ENCODE results near the gene CPT1C.
A peak's percentile ranks its signal among the peaks of the same experiment; 100 is the strongest.

The CPT1C gene

DNA sequence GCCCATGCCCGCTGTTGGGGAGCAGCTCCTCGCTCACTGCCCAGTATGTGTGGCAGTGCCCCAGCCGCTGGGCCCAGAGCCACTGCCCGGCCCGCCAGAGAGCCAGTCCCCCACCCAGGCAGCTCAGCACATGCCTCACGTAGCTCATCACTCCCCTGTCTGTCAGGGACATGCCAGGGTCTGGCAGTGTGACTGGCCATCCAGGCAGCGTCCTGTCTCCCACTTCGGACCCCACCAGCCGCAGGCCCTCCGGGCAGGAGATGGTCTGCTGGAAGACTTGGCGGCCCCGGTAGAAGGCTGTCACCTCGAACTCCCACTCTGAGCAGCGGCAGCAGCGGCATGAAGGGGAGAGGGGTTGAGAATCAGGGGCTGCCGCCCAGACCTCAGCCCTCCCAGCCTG is 28.9 kb upstream of the CPT1C start:
- no peak for DNase-seq

DNA sequence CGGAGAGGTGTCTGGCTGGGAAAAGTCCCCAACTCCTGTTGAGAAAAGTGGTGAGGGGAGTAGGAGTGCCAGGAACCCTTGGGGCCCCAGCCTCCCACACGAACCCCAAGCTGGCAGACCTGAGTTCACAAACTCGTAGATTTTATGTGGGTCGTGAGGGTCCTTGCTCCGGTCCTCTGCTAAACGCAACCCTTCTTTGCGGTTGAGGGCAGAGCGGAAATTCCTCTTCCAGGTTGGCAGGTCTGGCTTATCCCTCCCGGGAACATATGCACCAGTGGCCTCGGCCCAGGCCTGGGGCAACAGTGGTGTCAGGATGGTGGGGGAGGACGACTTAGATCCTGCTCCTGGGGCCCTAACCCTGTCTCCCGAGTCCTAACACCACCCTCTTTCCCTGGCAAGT is 27.7 kb upstream of the CPT1C start:
- no peak for DNase-seq

DNA sequence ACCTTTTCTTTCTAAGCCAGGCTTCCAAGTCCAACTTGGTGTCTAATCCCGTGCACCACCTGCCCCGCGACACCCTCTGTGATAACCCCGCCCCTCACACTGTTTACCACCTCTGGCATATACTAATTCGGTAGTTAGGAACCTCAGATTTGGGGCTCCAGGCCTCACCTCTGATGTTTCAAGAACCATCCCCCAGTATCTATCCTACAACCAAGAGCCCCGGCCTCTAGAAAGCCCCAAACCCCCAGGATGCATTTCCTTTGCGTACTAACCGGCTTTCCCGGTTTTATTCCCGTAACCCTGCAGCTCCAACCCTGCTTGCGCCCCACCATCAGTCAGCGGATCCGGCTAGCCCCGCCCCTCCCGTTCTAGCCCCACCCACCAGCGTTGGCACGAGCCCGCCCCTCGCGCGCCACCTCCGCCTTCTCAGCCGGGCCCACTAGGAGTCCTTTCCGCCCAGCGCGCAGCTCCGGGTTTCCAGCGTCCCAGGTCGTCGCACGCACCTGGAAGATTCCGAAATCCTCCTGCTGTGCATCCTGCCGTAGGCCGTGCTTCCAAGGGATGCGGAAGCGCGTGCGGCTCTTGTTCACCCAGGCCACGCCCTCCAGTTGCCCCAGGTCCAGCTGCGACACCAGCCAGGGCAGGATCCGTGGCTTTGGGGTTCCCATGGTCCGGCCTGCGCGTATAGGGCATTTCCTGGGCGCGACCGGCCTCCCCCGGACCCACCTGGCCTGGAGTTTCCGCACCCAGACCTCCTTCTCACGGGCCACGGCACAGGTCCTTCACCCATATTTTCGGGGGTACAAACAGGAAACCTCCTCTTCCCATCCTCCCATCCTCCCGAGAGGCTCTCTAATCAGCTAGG is 26.5 kb upstream of the CPT1C start:
- DNase-seq, result peak; percentile 85

- DNase-seq, result no peak
Observed at GRCh38 chr19:49665036-49665350, 25.9 kb upstream of the CPT1C start.

DNA sequence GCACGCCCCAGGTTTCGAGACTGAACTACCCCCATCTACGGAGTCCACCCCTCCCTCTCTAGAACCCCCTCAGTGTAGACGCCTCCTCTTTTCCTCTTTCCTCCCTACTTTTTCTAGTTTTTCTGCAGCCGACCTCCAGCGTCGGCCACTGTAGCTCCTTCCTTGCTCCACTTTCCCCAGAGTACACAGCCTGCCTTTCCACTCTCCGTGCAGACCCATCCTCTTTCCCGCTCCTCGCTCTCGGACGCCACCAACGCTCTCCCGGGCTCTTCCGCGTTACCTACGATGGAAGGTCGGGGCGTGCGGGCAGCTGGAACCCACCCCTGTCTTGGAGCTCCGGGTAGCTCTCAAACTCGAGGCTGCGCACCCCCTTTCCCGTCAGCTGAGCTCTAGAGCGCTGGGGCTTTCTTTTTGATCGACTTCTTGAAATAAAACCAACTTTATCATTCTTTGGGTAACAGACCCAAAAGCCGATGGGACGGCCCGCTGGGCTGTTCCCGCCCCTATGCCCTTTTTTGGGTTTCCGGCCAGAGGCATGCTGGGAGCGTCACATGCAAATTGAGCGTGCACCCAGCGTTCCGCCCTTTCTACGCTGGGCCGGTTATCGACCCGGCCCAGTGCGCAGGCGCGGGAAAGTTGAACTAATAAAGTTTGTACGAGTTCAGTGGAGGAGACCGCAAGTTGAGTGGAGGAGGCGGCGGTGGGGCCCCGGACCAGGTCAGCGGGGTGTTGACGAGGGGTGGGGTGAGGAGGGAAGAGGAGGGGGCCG is 25.4 kb upstream of the CPT1C start, which contains the start of the genes BCL2L12 and IRF3:
TSS of gene BCL2L12 (plus strand) at position 583 of the 769 bp plus-strand sequence. CDS start 760 bp downstream, outside the sequence.
TSS of gene IRF3 (minus strand) at position 507 of the 769 bp plus-strand sequence. CDS start 1,019 bp downstream, outside the sequence.
- peak; percentile 87 for DNase-seq

DNA sequence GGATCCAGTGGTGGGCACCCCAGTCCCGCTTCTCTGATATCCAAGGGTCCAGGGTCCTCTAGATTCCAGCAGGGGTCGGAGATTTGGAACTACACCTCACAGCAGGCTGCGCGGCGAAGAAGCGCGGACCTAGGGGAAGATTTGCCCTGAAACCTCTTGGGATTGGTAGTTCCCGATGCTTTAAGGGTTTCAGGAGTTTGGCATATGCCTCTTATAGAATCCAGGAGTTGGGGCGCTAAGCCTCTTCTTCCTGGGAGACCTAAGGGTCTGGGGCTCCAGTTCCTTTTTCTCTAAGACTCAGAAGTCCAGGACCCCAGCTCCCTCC is 24.8 kb upstream of the CPT1C start:
- no peak for DNase-seq

GRCh38 chr19:49667473-49667872 is 23.4 kb upstream of the CPT1C start:
- no peak for DNase-seq

DNA sequence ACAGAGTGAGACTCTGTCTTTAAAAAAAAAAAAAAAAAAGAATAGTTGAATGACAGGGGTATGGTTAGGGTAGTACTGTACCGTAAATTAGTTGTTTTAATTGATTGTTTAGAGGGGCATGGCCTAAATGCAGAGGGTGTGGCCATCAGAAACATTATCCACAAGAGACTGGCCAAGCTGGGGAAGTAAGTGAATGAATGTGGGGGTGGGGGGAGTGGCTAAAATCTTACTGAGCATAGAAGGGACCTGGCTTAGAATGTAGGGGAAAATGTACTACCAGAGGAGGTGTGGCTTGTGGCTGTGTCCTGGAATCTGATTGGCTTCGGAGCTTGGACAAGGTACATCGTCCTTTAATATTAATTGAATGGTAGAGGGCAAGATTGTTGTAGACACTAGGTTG is 21.4 kb upstream of the CPT1C start:
- no peak for DNase-seq

DNA sequence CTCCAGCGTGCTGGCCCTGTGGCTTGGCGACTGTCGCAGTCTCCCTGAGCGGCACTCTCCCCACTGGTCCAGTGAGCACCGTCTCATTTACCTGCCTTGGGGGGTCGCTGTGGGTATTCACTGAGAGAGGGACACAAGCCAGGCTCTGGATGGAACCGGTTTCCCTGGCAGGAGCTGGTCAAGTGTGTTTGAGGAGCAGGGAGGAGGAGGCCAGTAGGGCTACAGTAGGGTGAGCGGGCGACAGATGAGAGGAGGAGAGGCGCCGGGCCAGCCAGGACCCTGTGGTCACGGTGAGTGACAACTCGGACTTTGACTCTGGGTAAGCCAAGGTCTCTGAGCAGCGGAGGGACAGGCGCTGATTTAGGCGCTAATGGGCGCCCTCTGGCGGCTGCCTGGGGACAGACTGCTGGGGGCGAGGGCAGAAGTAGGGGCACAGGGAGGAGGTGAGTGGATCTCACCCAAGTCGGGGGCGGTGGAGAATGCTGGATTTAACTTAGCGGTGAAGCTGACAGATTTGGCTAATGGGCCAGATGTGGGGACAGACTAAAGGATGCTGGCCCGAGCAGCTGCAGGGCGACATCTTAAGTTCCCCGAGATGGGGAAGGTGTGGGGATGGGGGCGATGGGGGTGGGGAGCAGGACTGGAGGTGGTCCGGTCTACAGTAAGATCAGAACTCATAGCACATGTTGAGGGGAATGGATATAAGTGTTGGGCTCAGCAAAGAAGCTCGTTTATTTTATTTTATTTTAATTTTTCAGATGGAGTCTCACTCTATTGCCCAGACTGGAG is 18.6 kb upstream of the CPT1C start:
- DNase-seq, result peak; percentile 92

GRCh38 chr19:49676136-49676783 is 14.7 kb upstream of the CPT1C start:
- no peak for DNase-seq

DNA sequence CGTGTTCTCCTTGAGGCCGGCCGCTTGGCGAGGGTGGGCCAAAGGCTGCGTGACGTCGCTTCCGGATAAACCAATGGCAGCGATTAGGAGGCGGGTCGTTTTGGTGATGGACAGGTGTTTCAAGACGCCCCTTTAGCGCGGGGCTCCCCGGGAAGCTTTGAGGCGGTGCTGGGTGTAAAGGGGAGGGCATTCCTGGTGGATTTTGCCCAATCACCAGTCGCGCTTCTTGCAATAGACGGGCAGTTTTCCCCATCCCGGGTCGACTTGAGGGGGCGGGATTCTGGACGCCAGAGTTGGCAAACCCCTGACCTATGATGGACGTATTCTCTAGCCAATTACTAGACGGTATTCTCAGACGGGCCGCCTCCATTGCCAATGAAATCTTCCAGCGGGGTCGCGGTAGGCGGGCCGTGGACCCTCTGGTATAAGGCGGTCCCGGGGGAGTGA is 14.1 kb upstream of the CPT1C start:
- peak; percentile 88 for DNase-seq

DNA sequence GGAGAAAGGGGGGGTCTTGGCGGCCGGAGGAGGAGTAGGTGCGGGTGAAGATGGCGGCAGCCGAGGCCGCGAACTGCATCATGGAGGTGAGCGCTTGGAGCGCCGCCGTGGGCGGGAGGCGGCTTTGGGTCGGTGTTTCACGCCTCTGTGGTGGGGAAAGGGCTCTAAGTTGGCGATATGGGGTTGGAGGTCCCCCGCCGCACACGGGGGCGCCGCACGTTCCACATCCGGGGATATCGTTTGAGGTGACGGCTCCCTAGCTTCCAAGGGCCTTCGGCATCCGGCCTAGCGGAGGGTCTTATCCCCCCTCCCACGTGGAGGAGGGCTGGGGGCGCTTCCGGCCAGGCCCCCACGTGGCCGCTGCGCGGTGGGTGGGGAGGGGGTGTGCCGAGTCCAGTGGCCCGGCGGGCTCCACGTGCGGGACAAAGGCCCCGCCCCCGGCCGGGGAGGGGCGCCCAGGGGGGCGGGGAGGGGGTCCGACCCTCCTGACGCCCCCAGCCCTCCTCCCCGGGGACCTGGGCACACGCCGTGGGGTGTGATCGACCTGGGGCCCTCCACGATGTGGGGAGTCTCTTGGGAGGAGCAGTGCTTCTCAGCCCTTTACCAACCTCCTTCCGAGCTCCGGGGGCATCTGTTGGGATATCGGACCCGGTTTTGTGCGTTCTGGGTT is 13.6 kb upstream of the CPT1C start, which contains the start of gene PRMT1:
TSS of gene PRMT1 (plus strand) at position 41 of the 670 bp plus-strand sequence. CDS start at position 51, 10 bp downstream.
- DNase-seq, result peak; percentile 25

DNA sequence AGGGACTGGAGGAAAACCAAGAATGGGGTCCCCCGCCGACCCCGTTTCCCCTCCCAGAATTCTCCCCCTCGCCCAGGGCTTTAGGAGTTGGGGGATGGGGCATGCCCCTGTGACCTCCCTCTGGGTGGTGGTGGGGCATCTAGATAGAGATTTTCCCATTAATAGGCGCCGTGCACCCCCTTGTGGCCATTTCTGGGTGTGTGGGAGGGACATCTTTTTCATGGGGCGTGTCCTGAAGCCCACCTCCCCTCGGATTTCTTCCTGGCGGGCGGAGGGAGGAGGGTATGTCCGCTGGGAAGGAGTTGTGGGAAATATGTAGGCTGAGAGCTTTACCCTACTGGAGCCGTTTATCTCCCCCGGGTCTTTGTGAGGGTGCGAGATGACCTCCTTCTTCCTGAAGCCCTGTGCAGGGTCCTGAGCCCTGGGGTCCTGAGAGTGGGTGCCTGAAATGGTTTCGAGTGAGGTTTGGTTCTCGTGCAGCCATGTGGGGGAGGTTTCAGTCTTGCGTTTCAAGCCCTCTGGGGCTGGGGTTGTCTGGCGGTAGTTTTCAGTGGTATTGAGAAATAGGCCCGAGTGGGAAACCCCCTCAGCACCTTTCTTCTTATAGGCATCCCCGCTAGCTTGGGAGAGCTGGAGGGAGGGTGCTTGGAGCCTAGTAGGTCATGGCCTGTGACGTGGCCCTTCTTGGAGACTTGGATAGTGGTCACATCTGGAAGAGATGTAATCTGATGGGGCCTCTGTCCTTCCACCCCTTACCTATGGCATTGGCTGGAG is 12.8 kb upstream of the CPT1C start:
- peak; percentile 37 for DNase-seq

- DNase-seq, result peak; percentile 29
Observed at GRCh38 chr19:49678985-49679770, 11.7 kb upstream of the CPT1C start.

DNA sequence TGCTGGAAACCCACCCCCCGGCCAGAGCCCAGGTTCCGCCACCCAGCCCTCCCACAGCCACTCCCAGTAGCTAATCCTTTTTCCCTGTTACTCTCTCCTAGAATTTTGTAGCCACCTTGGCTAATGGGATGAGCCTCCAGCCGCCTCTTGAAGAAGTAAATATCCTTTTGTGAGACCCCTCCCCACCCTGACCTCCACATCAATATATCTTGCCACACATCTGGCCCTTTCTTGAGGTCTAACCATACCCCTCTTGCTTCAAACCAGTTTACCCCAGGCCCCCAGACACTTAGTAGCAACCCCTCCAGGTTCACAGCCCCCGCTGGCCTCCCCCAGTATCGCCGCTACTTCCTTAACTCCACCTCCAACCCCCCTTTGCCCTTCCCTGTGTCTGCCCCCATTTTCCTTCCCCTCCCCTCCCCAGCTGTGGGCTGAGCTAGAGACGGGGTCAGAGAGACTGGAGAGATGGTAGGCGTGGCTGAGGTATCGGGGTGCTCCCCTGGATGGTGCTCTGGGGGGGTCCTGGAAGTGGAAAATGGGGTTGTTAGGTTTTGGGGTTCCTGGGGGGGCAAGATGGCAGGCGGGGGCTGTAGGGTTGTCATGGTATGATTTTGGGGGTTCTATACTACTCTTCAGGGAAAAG is 11.0 kb upstream of the CPT1C start:
- DNase-seq, result no peak

DNA sequence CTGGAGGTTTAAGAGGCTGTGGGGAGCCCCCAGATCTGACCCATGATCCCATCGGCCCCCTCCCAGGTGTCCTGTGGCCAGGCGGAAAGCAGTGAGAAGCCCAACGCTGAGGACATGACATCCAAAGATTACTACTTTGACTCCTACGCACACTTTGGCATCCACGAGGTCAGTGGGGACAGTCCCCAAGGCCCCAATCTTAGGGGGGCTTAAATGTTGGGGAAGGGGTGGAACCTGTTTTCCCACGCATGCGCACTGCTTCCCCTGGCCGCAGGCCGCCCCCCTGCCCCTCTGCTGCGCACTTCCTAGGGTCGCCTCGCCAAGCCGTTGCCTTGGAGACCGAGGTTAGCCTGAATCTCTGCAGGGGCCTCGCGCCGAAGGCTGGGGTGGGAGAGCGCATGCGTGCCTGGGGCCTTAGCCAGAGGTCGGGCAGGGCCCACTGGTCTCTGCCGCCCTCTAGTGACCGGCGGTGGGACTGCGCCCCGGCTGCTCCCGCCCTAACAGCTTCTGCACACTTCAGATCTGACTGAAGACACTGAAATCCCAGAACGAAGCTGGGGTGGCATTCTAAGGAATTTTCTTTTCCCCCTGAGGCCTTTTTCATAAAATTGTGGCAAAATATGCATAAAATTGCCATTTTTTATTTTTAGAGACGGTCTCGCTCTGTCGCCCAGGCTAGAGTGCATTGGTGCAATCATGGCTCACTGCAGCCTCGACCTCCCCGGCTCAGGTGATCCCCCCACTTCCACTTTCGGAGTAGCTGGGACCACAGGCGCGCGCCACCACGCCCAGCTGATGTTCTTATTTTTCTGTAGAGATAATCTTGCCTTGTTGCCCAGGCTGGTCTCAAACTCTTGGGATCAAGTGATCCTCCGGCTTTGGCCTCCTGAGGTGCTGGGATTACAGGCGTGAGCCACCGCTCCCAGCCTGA is 10.2 kb upstream of the CPT1C start:
- peak; percentile 92 for DNase-seq

- DNase-seq, result no peak
Observed at GRCh38 chr19:49681830-49682229, 9.1 kb upstream of the CPT1C start.

DNA sequence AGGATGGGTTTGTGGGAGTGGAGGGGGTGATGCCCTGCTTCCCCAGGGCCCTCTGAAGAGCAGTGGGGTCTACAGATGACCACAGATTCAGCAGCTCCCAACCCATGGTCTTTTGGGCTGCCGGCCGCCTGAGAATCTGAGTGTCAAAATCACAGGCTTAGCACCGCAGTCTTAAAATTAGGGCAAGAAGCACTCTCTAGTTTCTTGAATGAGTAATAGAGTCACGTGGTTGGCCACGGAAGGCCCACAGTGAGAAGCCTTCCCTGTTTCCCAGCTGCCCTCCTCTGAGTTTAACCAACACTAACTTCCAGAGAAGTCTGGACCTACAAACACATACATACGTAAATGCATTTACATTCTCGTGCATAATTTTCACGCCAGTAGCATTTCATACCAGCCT is 8.6 kb upstream of the CPT1C start:
- no peak for DNase-seq

- DNase-seq, result no peak
Observed at GRCh38 chr19:49683814-49684250, 7.1 kb upstream of the CPT1C start.

Data from 8988T (cell line).